A549 treated with CpdA at 1 μM for 4 hours (cell line): Measurements from ENCODE around the gene ZNF333. TPM values are rescaled to one million over a fixed set of nuclear protein-coding genes. Genes with fewer than 3 reads are reported as not detected.

ENCODE experiments used
- total RNA-seq: library from RNA; stranded (reverse); fragments of 200-300 nt; extraction: Qiagen RNA extraction; gene quantifications from 5 replicates; pipeline ENCODE4 v1.2.3, GENCODE V29; 2022; ENCODE audit warnings: low read depth

The ZNF333 gene
- 2.7 to 4.2 TPM (median 2.8 TPM) in 5 replicates for total RNA-seq

DNA sequence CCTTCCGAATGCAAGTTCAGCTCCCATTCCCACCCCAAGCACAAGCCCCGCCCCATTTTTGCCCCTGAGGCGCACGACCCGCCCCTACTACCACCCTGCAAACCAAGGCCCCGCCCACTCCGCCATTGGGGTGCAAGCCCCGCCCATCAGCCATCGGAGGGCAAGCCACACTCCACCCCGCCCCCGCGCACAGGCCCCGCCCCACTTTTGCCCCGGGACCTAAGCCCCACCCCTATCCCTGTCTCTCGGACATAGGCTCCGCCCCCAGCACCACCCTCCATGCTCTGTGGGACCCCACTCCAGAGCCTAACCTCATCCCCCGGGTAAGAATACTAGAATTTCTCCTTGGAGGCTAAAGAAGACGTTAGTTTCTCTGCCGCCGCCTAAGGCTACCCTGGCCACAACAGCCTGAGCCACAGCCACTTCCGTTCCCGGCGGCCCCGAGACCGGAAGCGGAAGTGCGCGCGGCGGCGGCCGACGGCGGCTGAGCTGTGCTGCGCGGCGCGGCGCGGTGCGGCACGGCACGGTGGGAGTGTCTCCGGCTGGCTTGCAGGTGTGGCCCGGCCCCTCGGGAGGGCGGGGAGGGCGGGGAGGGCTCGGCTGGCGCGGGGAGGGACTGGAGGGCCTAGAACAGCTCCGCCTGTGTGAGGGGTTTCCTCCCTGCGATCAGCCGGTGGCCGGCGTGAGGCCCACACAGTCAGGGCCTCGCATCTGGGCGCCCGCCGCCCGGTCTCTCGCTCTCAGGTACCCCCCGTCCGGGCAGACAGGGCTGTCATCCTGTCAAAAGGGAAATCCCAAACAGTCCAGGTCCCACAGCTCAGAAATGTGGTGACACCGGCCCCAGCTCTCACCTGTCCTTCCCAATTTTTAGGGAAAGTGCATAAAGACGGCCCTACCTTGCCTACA is at the start of gene ZNF333:
TSS of gene ZNF333 (plus strand) at position 451 of the 906 bp plus-strand sequence. CDS start 3,444 bp downstream, outside the sequence.

DNA sequence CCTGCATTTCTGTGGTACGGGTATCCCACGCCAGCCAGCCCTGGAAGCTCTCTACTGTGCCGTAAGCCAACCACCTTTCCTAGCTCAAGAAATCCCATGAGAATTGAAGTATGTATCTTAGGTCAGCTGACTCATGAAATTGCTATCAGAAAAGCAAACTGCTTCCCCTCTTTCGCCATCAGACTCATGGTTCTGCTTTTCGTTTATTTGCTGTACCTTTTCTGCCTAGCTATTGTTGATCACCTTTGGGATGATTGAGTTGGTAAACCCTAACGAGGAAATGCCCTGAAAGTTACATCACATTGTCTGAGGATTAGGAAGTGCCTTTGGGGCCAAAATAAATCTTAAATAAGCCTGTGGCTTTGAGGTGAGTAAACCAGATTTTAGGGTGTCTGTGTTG is 15.1 kb upstream of the ZNF333 start, which contains the start of gene ADGRE3:
TSS of gene ADGRE3 (minus strand) at position 81 of the 400 bp plus-strand sequence. CDS start at position 7, 74 bp downstream.

DNA sequence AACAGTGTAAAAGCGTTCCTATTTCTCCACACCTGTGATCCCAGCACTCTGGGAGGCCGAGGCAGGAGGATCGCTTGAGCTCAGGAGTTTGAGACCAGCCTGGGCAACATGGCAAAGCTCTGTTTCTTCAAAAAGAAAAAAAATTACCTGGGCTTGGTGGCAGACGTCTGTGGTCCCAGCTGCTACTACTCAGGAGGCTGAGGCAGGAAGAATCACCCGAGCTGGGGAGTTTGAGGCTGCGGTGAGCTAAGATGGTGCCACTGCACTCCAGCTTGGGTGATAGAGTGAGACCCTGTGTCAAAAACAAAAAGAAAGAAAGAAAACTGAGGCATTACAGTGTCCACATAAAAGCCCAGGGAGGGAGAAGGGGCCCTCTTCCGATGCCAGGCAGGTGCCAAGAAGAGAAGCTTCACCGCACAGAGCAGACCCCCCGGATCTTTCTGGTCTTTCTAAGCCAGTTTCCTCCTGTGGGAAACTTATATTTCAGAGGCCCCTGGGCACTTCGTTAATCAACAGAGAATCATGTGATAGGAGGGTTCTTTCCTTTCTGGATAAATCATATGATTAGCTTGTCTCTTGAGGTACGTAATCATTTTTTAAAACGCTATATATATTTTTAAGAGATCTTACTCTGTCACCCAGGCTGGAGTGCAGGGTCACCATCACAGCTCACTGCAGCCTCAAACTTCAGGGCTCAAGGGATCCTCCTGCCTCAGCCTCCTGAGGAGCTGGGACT is 88.4 kb downstream of the ZNF333 start, which contains the start of gene ADGRE2:
TSS of gene ADGRE2 (minus strand) at position 451 of the 736 bp plus-strand sequence. CDS start 1,804 bp downstream, outside the sequence.

Other genes starting within 250 kb of the ZNF333 start
- gene PTGER1, start 214.7 kb upstream of the ZNF333 start, total RNA-seq = 0.07 to 0.18 TPM in 2 of 5 replicates, not detected in the others
- gene GIPC1, start 193.9 kb upstream of the ZNF333 start, total RNA-seq = 84.3 to 123 TPM (median 115 TPM) in 5 replicates
- 130 to 208 TPM (median 185 TPM) in 5 replicates for gene DNAJB1, start 171.7 kb upstream of the ZNF333 start, total RNA-seq
- gene TECR, start 160.5 kb upstream of the ZNF333 start, total RNA-seq = 142 to 189 TPM (median 183 TPM) in 5 replicates
- gene NDUFB7, start 118.0 kb upstream of the ZNF333 start, total RNA-seq = 157 to 204 TPM (median 177 TPM) in 5 replicates
- gene CLEC17A, start 107.0 kb upstream of the ZNF333 start, total RNA-seq = not detected in 5 replicates
- not detected in 5 replicates for gene ADGRE3, start 15.2 kb upstream of the ZNF333 start, total RNA-seq
- 0.40 to 0.87 TPM (median 0.51 TPM) in 5 replicates for gene ADGRE2, start 88.5 kb downstream of the ZNF333 start, total RNA-seq
- not detected in 5 replicates for gene OR7A5, start 145.1 kb downstream of the ZNF333 start, total RNA-seq
- gene OR7C1, start 145.1 kb downstream of the ZNF333 start, total RNA-seq = not detected in 5 replicates
- not detected in 5 replicates for gene OR7A10, start 158.9 kb downstream of the ZNF333 start, total RNA-seq
- gene OR7A17, start 196.1 kb downstream of the ZNF333 start, total RNA-seq = not detected in 5 replicates